Astrocyte of the cerebellum (primary cell): ENCODE measurements around the gene LRRC37B.
"Not testable (repeated sequence)": the region's sequence is repeated elsewhere in the genome, so short reads cannot be mapped to it uniquely, and the experiment has no call there.

Experiments used
- DNase-seq: peaks from one replicate; pipeline ENCODE4 v3.0.0-alpha.2; 2011; ENCODE audit warnings: low read depth
- H3K4me3 ChIP-seq: 2 replicates; pipeline ENCODE4 v1.5.1; 2011; ENCODE audit warnings: mild to moderate bottlenecking, low read depth, low read length, moderate library complexity
- CTCF ChIP-seq: IDR thresholded peaks from 2 replicates; pipeline ENCODE4 v1.5.1; 2012; ENCODE audit warnings: low read length, low read depth, moderate library complexity, mild to moderate bottlenecking; ENCODE audit errors: missing control alignments
- in situ Hi-C: cut with HindIII; loops from 2 replicates; pipeline ENCODE4 v1.10.0; 2017; ENCODE audit warnings: low sequenced_read_pairs

The LRRC37B gene

DNA sequence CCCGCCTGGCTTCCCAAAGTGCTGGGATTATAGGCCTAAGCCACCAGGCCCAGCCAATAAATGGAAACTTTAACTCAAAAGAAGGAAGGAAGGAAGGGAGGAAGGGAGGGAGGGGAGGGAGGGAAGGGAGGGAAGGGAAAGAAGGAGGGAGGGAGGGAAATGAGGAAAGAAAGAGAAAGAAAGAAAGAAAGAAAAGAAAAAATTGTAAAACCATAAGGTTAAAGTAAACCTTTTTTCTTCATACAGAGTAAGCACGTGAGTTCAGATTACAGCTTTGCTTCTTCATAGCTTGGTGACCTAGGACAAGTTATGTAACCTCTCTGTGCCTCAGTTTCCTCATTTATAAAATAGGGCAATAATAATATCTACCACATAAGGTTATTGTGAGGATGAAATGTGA, 26.0 kb downstream of the LRRC37B start:
- no peak for TF ChIP-seq CTCF
- no peak for DNase-seq
- H3K4me3 ChIP-seq = no peak overlapping the region
- in situ Hi-C loops = no loop called here

DNA sequence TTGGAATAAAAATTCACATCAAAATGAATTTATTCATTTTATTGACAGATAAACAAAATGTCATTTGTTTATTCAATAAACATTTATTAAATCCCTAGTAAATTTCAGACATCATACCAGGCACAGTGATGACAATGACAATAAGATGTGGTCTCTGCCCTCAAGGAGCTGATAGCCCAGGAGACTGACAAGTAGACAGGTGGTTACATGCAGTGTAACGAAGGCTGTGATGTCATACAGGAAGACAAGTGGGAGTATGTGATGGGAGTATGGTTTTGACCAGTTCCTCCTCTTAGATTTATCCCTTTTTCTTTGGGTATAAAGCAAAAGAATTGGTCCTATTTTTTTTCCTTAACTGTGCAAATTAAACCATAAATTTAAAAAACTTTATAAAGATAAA, 26.6 kb downstream of the LRRC37B start:
- in situ Hi-C loops, DNase-seq, H3K4me3 ChIP-seq: not testable (repeated sequence)

GRCh38 chr17:32040246-32040645, 33.1 kb downstream of the LRRC37B start:
- in situ Hi-C loops, DNase-seq, H3K4me3 ChIP-seq: not testable (repeated sequence)

GRCh38 chr17:32041306-32041875, 34.2 kb downstream of the LRRC37B start:
- DNase-seq, H3K4me3 ChIP-seq, in situ Hi-C loops: not testable (repeated sequence)

DNA sequence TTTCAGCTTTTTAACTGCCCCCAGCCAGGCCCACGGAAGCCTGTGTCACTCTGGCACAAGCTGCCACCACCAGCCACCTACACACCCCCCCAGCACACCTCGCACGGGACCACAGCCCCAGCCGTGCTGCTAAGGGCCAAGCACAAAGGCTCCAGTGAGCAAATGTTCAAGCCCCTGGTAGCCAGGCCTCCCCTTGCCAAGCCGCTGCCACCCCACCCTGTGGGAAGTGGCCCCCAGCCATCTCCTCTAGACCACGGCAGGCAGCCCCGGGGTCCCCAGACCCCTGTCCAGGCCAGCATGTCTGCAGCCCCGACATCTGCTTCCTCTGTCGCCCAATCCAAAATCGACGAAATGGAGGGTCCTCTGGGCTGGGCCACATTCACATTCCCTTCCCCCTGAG, 35.1 kb downstream of the LRRC37B start:
- H3K4me3 ChIP-seq, DNase-seq, in situ Hi-C loops: not testable (repeated sequence)

- DNase-seq, in situ Hi-C loops, H3K4me3 ChIP-seq: not testable (repeated sequence)
Measured at GRCh38 chr17:32045611-32046010, 38.4 kb downstream of the LRRC37B start.

- H3K4me3 ChIP-seq, DNase-seq, in situ Hi-C loops: not testable (repeated sequence)
Measured at GRCh38 chr17:32047663-32048062, 40.5 kb downstream of the LRRC37B start.

DNA sequence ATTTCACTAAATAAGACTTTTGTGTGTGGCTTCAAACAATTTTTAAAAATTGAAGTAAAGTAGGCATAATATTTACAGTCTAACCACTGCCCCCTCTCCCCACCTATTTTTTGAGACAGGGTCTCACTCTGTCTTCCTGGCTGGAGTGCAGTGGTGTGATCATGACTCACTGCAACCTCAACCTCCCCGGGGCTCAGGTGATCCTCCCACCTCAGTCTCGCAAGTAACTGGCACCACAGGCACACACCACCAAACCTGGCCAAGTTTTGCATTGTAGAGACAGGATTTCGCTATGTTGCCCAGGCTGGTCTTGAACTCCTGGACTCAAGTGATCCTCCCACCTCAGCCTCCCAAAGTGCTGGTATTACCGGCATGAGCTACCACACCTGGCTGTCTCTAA, 47.8 kb downstream of the LRRC37B start:
- in situ Hi-C loops, H3K4me3 ChIP-seq, DNase-seq: not testable (repeated sequence)

DNA sequence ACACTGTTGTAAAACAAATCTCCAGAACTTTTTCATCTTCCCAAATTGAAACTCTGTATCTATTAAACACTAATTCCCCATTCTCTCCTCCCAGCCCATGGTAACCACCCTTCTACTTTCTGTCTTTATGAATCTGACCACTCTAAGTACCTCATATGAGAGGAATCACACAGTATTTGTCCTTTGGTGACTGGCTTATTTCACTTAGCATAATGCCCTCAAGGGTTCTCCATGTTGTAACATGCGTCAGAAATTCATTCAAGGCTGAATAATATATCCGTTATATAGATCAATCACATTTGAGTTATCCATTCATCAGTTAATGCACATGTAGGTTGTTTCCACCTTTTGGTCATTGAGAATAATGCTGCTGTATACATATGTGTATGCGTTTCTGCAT, 48.2 kb downstream of the LRRC37B start:
- in situ Hi-C loops, DNase-seq: not testable (repeated sequence)

DNA sequence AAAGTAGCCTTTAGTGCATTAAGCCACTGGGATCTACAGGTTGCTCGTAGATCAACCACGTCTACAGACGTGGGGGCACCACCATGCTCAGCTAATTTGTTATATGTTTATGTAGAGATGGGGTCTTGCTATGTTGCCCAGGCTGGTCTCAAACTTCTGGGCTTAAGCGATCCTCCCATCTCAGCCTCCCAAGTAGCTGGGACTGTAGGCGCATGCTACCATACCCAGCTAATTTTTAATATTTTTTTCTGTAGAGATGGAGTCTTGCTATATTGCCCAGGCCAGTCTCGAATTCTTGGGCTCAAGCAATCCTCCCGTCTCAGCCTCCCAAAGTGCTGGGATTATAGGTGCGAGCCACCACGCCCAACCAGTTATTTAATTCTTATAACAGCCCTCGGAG, 49.3 kb downstream of the LRRC37B start:
- in situ Hi-C loops, H3K4me3 ChIP-seq, DNase-seq: not testable (repeated sequence)

More for the DNA sequence above, 48.2 kb downstream of the LRRC37B start:
- not testable (repeated sequence) for H3K4me3 ChIP-seq

- H3K4me3 ChIP-seq, in situ Hi-C loops, DNase-seq: not testable (repeated sequence)
Measured at GRCh38 chr17:32057460-32058105, 50.4 kb downstream of the LRRC37B start.

DNA sequence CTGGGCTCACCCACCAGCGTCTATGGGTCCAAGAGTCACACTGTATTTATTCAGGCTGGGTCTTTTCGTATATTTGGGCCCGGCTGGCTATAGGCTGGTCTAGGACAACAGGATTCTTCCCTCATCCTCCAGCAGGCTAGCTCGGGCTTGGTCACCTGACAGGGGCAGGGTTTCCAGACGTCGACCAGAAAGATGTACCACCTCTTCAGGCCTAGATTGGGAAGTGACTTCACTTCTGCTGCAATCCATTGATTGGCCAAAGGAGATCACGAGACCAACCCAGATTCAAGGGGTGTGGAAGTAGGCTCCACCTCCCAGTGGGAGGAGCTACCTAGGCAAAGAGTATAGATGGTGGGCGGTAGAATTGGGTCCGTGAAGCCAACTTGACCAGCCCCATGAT, 53.5 kb downstream of the LRRC37B start:
- DNase-seq, in situ Hi-C loops, H3K4me3 ChIP-seq: not testable (repeated sequence)

- H3K4me3 ChIP-seq, DNase-seq, in situ Hi-C loops: not testable (repeated sequence)
Measured at GRCh38 chr17:32061840-32062239, 54.7 kb downstream of the LRRC37B start.

- DNase-seq, H3K4me3 ChIP-seq, in situ Hi-C loops: not testable (repeated sequence)
Measured at GRCh38 chr17:32064091-32064490, 56.9 kb downstream of the LRRC37B start.

- DNase-seq, H3K4me3 ChIP-seq, in situ Hi-C loops: not testable (repeated sequence)
Measured at GRCh38 chr17:32066123-32066680, 59.0 kb downstream of the LRRC37B start.
